ENCODE data around the gene BORCS5. TPM values are rescaled to one million over a fixed set of nuclear protein-coding genes. Genes with fewer than 3 reads are reported as not detected.

BORCS5 gene
- total RNA-seq, 1 donor from 2014 or later, result 10.1 TPM

DNA sequence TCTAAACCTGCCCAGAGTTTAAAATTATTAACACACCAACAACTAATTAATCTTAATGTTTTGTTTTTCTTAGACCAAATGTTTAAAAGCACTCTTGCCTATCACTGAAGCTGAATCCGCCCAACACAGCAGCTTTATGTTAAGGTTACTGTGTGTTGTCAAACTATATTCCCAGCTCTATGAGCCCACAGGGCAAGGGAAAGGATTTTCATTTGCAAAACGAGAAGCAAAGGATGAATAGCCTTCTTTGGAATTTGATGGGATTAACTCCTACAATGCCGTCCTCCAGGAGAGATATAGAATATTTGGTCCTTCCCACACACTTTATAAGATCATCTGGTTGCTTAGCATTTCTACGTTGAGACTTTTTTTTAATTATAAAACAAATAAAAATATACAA lies 162.0 kb downstream of the BORCS5 start:
- DNase-seq, result no peak
- H3K27ac ChIP-seq, result no peak overlapping the region

More for the DNA sequence above, 162.0 kb downstream of the BORCS5 start:
- Histone ChIP-seq H3K4me3 (no peak overlapping the region), H3K4me1 (peaks cover 15% of the 10 kb centered on the region), H3K9me3 (no peaks in the 10 kb centered on the region), H3K27me3 (ENCODE audit: low read depth) (no peaks in the 10 kb centered on the region), H3K36me3 (peaks cover 34% of the 10 kb centered on the region)
- TF ChIP-seq CTCF (IDR thresholded peaks at IDR 0.05), result no peak
- no peak for ATAC-seq
- intact Hi-C loops (cut with DNase I), result no loop called here

Other genes starting within 250 kb of the BORCS5 start
- gene LRP6, start 90.0 kb upstream of the BORCS5 start, total RNA-seq, result 47.4 TPM
- gene MANSC1, start 6.8 kb upstream of the BORCS5 start, total RNA-seq, result 23.7 TPM
- 44.0 TPM for gene DUSP16, start 205.8 kb downstream of the BORCS5 start, total RNA-seq

All from lower lobe of right lung (tissue), 2 donors.